HUES6 (cell line): ENCODE data around the gene SSBP2.
"Not testable (repeated sequence)": the region's sequence is repeated elsewhere in the genome, so short reads cannot be mapped to it uniquely, and the experiment has no call there.

Experiments
- H3K27ac ChIP-seq: 2 replicates; pipeline ENCODE4 v1.7.0; 2013; ENCODE audit warnings: low read depth, mild to moderate bottlenecking, low read length, inconsistent platforms
- H3K27me3 ChIP-seq: 2 replicates; pipeline ENCODE4 v1.6.1; 2013; ENCODE audit warnings: low read length; ENCODE audit not compliant: control insufficient read depth, insufficient read depth
- H3K36me3 ChIP-seq: 2 replicates; pipeline ENCODE4 v1.6.1; 2013; ENCODE audit warnings: low read length; ENCODE audit not compliant: control insufficient read depth, insufficient read depth
- H3K4me1 ChIP-seq: 2 replicates; pipeline ENCODE4 v1.6.1; 2013; ENCODE audit warnings: low read length; ENCODE audit not compliant: control insufficient read depth, insufficient read depth
- H3K4me3 ChIP-seq: 2 replicates; pipeline ENCODE4 v1.5.1; 2013; ENCODE audit warnings: low read depth, low read length
- H3K9ac ChIP-seq: one replicate; pipeline ENCODE4 v1.6.1; 2013; ENCODE audit warnings: mild to moderate bottlenecking, low read length
- H3K9me3 ChIP-seq: 2 replicates; pipeline ENCODE4 v1.6.1; 2013; ENCODE audit warnings: low read depth, low read length; ENCODE audit not compliant: control insufficient read depth, insufficient read depth

The SSBP2 gene

GRCh38 chr5:81417052-81417451, 333.8 kb downstream of the SSBP2 start:
- H3K9ac ChIP-seq, result no peak overlapping the region
- no peak overlapping the region for H3K27ac ChIP-seq
- peaks cover 3% of the 10 kb centered on the region; the same call in 1 of the 2 replicates for H3K36me3 ChIP-seq

GRCh38 chr5:81409896-81410295, 341.0 kb downstream of the SSBP2 start:
- Histone ChIP-seq H3K9me3 (no peaks in the 10 kb centered on the region), H3K4me1 (no peaks in the 10 kb centered on the region), H3K27me3 (no peaks in the 10 kb centered on the region), H3K4me3 (no peak overlapping the region), H3K36me3 (no peaks in the 10 kb centered on the region), H3K9ac (no peak overlapping the region), H3K27ac (no peak overlapping the region)

More at GRCh38 chr5:81417052-81417451, 333.8 kb downstream of the SSBP2 start:
- no peak overlapping the region for H3K4me3 ChIP-seq
- H3K9me3 ChIP-seq, result no peaks in the 10 kb centered on the region
- no peaks in the 10 kb centered on the region for H3K27me3 ChIP-seq
- 0 out of 2 replicates have a peak, but pooled peaks cover 3% of the 10 kb centered on the region for H3K4me1 ChIP-seq

GRCh38 chr5:81409361-81409760, 341.5 kb downstream of the SSBP2 start:
- Histone ChIP-seq H3K4me1 (no peaks in the 10 kb centered on the region), H3K9me3 (no peaks in the 10 kb centered on the region), H3K36me3 (no peaks in the 10 kb centered on the region), H3K27ac (no peak overlapping the region), H3K27me3 (no peaks in the 10 kb centered on the region), H3K4me3 (no peak overlapping the region), H3K9ac (no peak overlapping the region)

GRCh38 chr5:81408496-81408895, 342.4 kb downstream of the SSBP2 start:
- H3K27me3 ChIP-seq, result no peaks in the 10 kb centered on the region
- H3K9ac ChIP-seq, result no peak overlapping the region
- no peak overlapping the region for H3K27ac ChIP-seq
- no peak overlapping the region for H3K4me3 ChIP-seq
- no peaks in the 10 kb centered on the region for H3K36me3 ChIP-seq
- no peaks in the 10 kb centered on the region for H3K4me1 ChIP-seq
- H3K9me3 ChIP-seq, result no peaks in the 10 kb centered on the region

- H3K9me3 ChIP-seq, H3K27ac ChIP-seq, H3K27me3 ChIP-seq, H3K9ac ChIP-seq, H3K36me3 ChIP-seq, H3K4me1 ChIP-seq, H3K4me3 ChIP-seq: not testable (repeated sequence)
Observed at GRCh38 chr5:81407811-81408210, 343.1 kb downstream of the SSBP2 start.

- Histone ChIP-seq H3K27me3 (no peaks in the 10 kb centered on the region), H3K9ac (no peak overlapping the region), H3K4me1 (no peaks in the 10 kb centered on the region), H3K36me3 (no peaks in the 10 kb centered on the region), H3K27ac (no peak overlapping the region), H3K9me3 (no peaks in the 10 kb centered on the region), H3K4me3 (no peak overlapping the region)
Observed at GRCh38 chr5:81405126-81405891, 345.6 kb downstream of the SSBP2 start.

- Histone ChIP-seq H3K27ac (no peak overlapping the region), H3K4me3 (no peak overlapping the region), H3K36me3 (no peaks in the 10 kb centered on the region), H3K4me1 (no peaks in the 10 kb centered on the region), H3K9ac (no peak overlapping the region), H3K27me3 (no peaks in the 10 kb centered on the region), H3K9me3 (no peaks in the 10 kb centered on the region)
Observed at GRCh38 chr5:81402192-81402930, 348.5 kb downstream of the SSBP2 start.

- Histone ChIP-seq H3K9ac (no peak overlapping the region), H3K27ac (no peak overlapping the region), H3K4me1 (no peaks in the 10 kb centered on the region), H3K4me3 (no peak overlapping the region), H3K36me3 (no peaks in the 10 kb centered on the region), H3K27me3 (no peaks in the 10 kb centered on the region), H3K9me3 (no peaks in the 10 kb centered on the region)
Observed at GRCh38 chr5:81401266-81401665, 349.6 kb downstream of the SSBP2 start.

- peaks cover under 1% of the 10 kb centered on the region; the same call in 1 of the 2 replicates for H3K9me3 ChIP-seq
- no peaks in the 10 kb centered on the region for H3K27me3 ChIP-seq
- no peak overlapping the region for H3K27ac ChIP-seq
- no peak overlapping the region for H3K9ac ChIP-seq
- no peak overlapping the region for H3K4me3 ChIP-seq
- H3K36me3 ChIP-seq, result no peaks in the 10 kb centered on the region
- no peaks in the 10 kb centered on the region for H3K4me1 ChIP-seq
Observed at GRCh38 chr5:81400375-81400774, 350.5 kb downstream of the SSBP2 start.

GRCh38 chr5:81398741-81399140, 352.2 kb downstream of the SSBP2 start:
- Histone ChIP-seq H3K9ac (no peak overlapping the region), H3K36me3 (no peaks in the 10 kb centered on the region), H3K4me3 (no peak overlapping the region), H3K9me3 (peaks cover 3% of the 10 kb centered on the region; the same call in 1 of the 2 replicates), H3K4me1 (no peaks in the 10 kb centered on the region), H3K27ac (no peak overlapping the region), H3K27me3 (peaks cover 13% of the 10 kb centered on the region)

GRCh38 chr5:81397176-81397575, 353.7 kb downstream of the SSBP2 start:
- peaks cover 20% of the 10 kb centered on the region for H3K27me3 ChIP-seq
- no peak overlapping the region for H3K4me3 ChIP-seq
- no peaks in the 10 kb centered on the region for H3K36me3 ChIP-seq

More at GRCh38 chr5:81397176-81397575, 353.7 kb downstream of the SSBP2 start:
- no peak overlapping the region for H3K27ac ChIP-seq
- no peaks in the 10 kb centered on the region for H3K4me1 ChIP-seq
- peaks cover 3% of the 10 kb centered on the region; the same call in 1 of the 2 replicates for H3K9me3 ChIP-seq
- H3K9ac ChIP-seq, result no peak overlapping the region
